ENCODE results near the gene ADCY2. TPM values are rescaled to one million over a fixed set of nuclear protein-coding genes. Genes with fewer than 3 reads are reported as not detected.

ADCY2 gene
- total RNA-seq, 4 donors from 2014 or later: 2.6 to 24.8 (median 10.9) TPM

DNA sequence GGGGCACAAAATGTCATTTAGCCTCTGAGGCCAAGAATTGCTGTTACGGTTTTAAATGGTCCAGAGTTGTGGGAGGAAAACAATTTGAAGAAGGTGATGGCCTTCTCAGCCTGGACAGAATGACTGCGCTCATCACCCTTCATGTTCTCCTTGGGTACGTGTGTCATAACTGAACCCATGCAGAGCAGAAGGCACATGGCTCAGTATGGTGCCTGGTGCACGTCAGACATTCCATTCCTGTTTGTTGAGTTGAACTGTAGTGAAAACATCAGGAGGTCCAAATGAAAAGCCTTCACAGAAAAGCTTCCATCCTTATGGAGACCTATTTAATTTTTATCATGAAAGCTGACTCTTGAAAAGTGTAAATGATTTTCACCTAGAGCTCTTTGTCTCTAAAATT, 321.8 kb downstream of the ADCY2 start:
- no peaks in the 10 kb centered on the region for H3K27me3 ChIP-seq
- no peak for TF ChIP-seq EP300 (IDR thresholded peaks at IDR 0.05)
- no peak for TF ChIP-seq POLR2AphosphoS5 (IDR thresholded peaks at IDR 0.05)
- TF ChIP-seq POLR2A (IDR thresholded peaks at IDR 0.05): no peak
- TF ChIP-seq CTCF (IDR thresholded peaks at IDR 0.05): no peak
- no peak overlapping the region for H3K4me3 ChIP-seq
- DNase-seq (ENCODE audit: low spot score in 2 of 2): no peak
- H3K9me3 ChIP-seq: no peaks in the 10 kb centered on the region
- H3K36me3 ChIP-seq: no peaks in the 10 kb centered on the region
- WGBS: 93% methylated on average over 4 of the region's 4 CpGs
- H3K27ac ChIP-seq: no peak overlapping the region
- peaks cover 5% of the 10 kb centered on the region for H3K4me1 ChIP-seq

GRCh38 chr5:7728076-7728475, 332.1 kb downstream of the ADCY2 start:
- H3K27ac ChIP-seq: no peak overlapping the region
- H3K27me3 ChIP-seq: no peaks in the 10 kb centered on the region
- no peaks in the 10 kb centered on the region for H3K4me1 ChIP-seq
- 61% methylated on average over 4 of the region's 4 CpGs for WGBS
- H3K36me3 ChIP-seq: no peaks in the 10 kb centered on the region
- no peak overlapping the region for H3K4me3 ChIP-seq
- TF ChIP-seq POLR2AphosphoS5 (IDR thresholded peaks at IDR 0.05) (no peak), POLR2A (IDR thresholded peaks at IDR 0.05) (no peak), EP300 (IDR thresholded peaks at IDR 0.05) (no peak), CTCF (IDR thresholded peaks at IDR 0.05) (no peak)
- H3K9me3 ChIP-seq: no peaks in the 10 kb centered on the region
- DNase-seq (ENCODE audit: low spot score in 2 of 2): no peak

GRCh38 chr5:7741415-7742065, 345.6 kb downstream of the ADCY2 start:
- TF ChIP-seq CTCF (IDR thresholded peaks at IDR 0.05): no peak
- TF ChIP-seq EP300 (IDR thresholded peaks at IDR 0.05): no peak
- no peak for TF ChIP-seq POLR2AphosphoS5 (IDR thresholded peaks at IDR 0.05)
- no peak for TF ChIP-seq POLR2A (IDR thresholded peaks at IDR 0.05)
- Histone ChIP-seq H3K4me3 (no peak overlapping the region), H3K27me3 (no peaks in the 10 kb centered on the region), H3K4me1 (peaks cover 2% of the 10 kb centered on the region), H3K36me3 (no peaks in the 10 kb centered on the region), H3K9me3 (no peaks in the 10 kb centered on the region), H3K27ac (no peak overlapping the region)
- DNase-seq (ENCODE audit: low spot score in 2 of 2): no peak
- 86% methylated on average over 5 of the region's 5 CpGs for WGBS

DNA sequence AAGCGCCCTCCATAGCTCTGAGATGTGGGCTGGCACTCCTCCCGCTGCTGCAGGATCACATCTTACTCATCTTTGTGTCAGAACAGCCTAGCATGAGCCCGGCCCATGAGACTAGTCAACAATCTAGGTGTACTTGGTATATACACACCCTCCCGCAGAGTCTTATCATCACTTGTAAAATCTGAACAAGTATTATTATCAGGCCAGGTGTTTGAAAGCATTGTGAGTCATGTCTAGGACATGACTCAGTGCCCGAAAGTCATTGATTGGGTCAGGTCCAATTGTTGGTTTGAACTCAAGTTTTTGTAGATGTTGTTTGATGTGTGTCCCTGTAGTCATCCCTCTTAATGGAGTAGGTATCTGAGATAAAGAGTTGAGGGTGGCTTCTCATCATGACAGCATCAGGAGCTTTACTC, 346.3 kb downstream of the ADCY2 start:
- no peak overlapping the region for H3K27ac ChIP-seq
- DNase-seq (ENCODE audit: low spot score in 2 of 2): no peak
- peaks cover 2% of the 10 kb centered on the region for H3K4me1 ChIP-seq
- H3K9me3 ChIP-seq: no peaks in the 10 kb centered on the region
- H3K27me3 ChIP-seq: no peaks in the 10 kb centered on the region
- TF ChIP-seq CTCF (IDR thresholded peaks at IDR 0.05) (no peak), POLR2AphosphoS5 (IDR thresholded peaks at IDR 0.05) (no peak), EP300 (IDR thresholded peaks at IDR 0.05) (no peak), POLR2A (IDR thresholded peaks at IDR 0.05) (no peak)
- WGBS: 59% methylated on average over 5 of the region's 5 CpGs
- H3K4me3 ChIP-seq: no peak overlapping the region
- no peaks in the 10 kb centered on the region for H3K36me3 ChIP-seq

- H3K4me1 ChIP-seq: peaks cover 2% of the 10 kb centered on the region
- no peak overlapping the region for H3K27ac ChIP-seq
- 33% methylated on average over 11 of the region's 11 CpGs for WGBS
- H3K36me3 ChIP-seq: no peaks in the 10 kb centered on the region
- no peak for TF ChIP-seq EP300 (IDR thresholded peaks at IDR 0.05)
- peak; percentile 41 to 87 for TF ChIP-seq CTCF (IDR thresholded peaks at IDR 0.05)
- no peaks in the 10 kb centered on the region for H3K9me3 ChIP-seq
- no peak overlapping the region for H3K4me3 ChIP-seq
- H3K27me3 ChIP-seq: no peaks in the 10 kb centered on the region
- peak; percentile 81 to 87 for DNase-seq (ENCODE audit: low spot score in 2 of 2)
Observed at GRCh38 chr5:7745882-7746610, 350.1 kb downstream of the ADCY2 start.
